MCF 10A (cell line): Measurements from ENCODE around the gene EIF4E2. TPM values are rescaled to one million over a fixed set of nuclear protein-coding genes. Genes with fewer than 3 reads are reported as not detected.
A peak's percentile ranks its signal among the peaks of the same experiment; 100 is the strongest.

Source experiments
- BruUV-seq: library from RNA; stranded (reverse); fragments of 400-500 nt; replicated peaks from 2 replicates; lab custom pipeline; 2021; lab: Mats Ljungman, UMichigan
- CTCF ChIA-PET: fragments of 300-600 bp; sonication (Branson Sonifier 250); formaldehyde crosslinking; extraction: SDS; loops from one replicate; lab custom pipeline; 2021; ENCODE audit warnings: antibody characterized with exemption, inconsistent platforms; lab: Yijun Ruan, JAX
- POLR2A ChIA-PET: fragments of 300-600, 350-650 bp; sonication (Branson Sonifier 250); formaldehyde crosslinking; extraction: SDS; loops from one replicate; lab custom pipeline; 2020; ENCODE audit warnings: antibody characterized with exemption, inconsistent platforms; lab: Yijun Ruan, JAX
- DNase-seq: peaks from one replicate; pipeline ENCODE4 v3.0.0-alpha.2; 2018; ENCODE audit not compliant: unreplicated experiment
- H3K27ac Mint-ChIP-seq: one replicate; pipeline ENCODE4 v1.8.0; 2022; ENCODE audit warnings: mild to moderate bottlenecking, low read depth, mixed read lengths; ENCODE audit not compliant: unreplicated experiment
- H3K27me3 Mint-ChIP-seq: one replicate; pipeline ENCODE4 v1.8.0; 2022; ENCODE audit warnings: mixed read lengths; ENCODE audit not compliant: insufficient read depth, unreplicated experiment
- H3K36me3 Mint-ChIP-seq: one replicate; pipeline ENCODE4 v1.8.0; 2022; ENCODE audit warnings: mild to moderate bottlenecking, moderate library complexity, mixed read lengths; ENCODE audit not compliant: insufficient read depth, unreplicated experiment
- H3K4me1 Mint-ChIP-seq: one replicate; pipeline ENCODE4 v1.8.0; 2022; ENCODE audit warnings: mixed read lengths; ENCODE audit not compliant: insufficient read depth, unreplicated experiment
- H3K4me3 Mint-ChIP-seq: one replicate; pipeline ENCODE4 v1.8.0; 2022; ENCODE audit warnings: mild to moderate bottlenecking, moderate library complexity, mixed read lengths; ENCODE audit not compliant: unreplicated experiment
- H3K9me3 Mint-ChIP-seq: one replicate; pipeline ENCODE4 v1.8.0; 2022; ENCODE audit warnings: mixed read lengths; ENCODE audit not compliant: unreplicated experiment
- CTCF ChIP-seq: fragments of 200-600 bp; IDR thresholded peaks from one replicate; pipeline ENCODE4 v1.8.0; 2022; ENCODE audit warnings: antibody characterized with exemption, mild to moderate bottlenecking; ENCODE audit not compliant: unreplicated experiment
- intact Hi-C: fragments of 100-400 bp; cut with micrococcal nuclease; formaldehyde crosslinking; loops from 2 replicates; pipeline ENCODE4 v1.14.1; 2022
- total RNA-seq: library from RNA; stranded (reverse); gene quantifications from 2 replicates; pipeline ENCODE4 v1.2.3, GENCODE V29; 2022

The EIF4E2 gene
- total RNA-seq, 1 experiment from 2014 or later: 52.8 TPM

- Mint-ChIP-seq H3K27ac (peak overlapping the region; percentile 96), H3K9me3 (no peaks in the 10 kb centered on the region), H3K4me1 (peaks cover 27% of the 10 kb centered on the region), H3K36me3 (peaks cover 28% of the 10 kb centered on the region), H3K4me3 (peak overlapping the region; percentile 90), H3K27me3 (no peaks in the 10 kb centered on the region)
- TF ChIP-seq CTCF: no peak
- POLR2A ChIA-PET: interaction anchor here (0.7 to 3.0 kb wide), 11 partner anchors 10 to 588 kb away, joined by 3 to 39 read pairs (median 4); partner anchors contain the start of genes CHRNG, DIS3L2 and GIGYF2
- CTCF ChIA-PET: no interaction called here
- intact Hi-C loops: loop anchor here (2.0 kb wide), 1 partner anchor 43 kb away; no protein-coding TSS in a partner anchor
- TSS peak; percentile 66 for BruUV-seq
- DNase-seq: peak; percentile 17
These were observed 685 bp upstream of the EIF4E2 start for GRCh38 chr2:232549655-232550353.

GRCh38 chr2:232551250-232551638, 755 bp downstream of the EIF4E2 start:
- BruUV-seq: TSS peak; percentile 43
- Mint-ChIP-seq H3K27me3 (no peaks in the 10 kb centered on the region), H3K27ac (peak overlapping the region; percentile 96), H3K36me3 (peaks cover 26% of the 10 kb centered on the region), H3K4me1 (peaks cover 36% of the 10 kb centered on the region), H3K4me3 (peak overlapping the region; percentile 90), H3K9me3 (no peaks in the 10 kb centered on the region)
- TF ChIP-seq CTCF: no peak
- ChIA-PET POLR2A (interaction anchor here (0.6 to 3.0 kb wide), 13 partner anchors 10 to 1087 kb away, joined by 3 to 39 read pairs (median 4); partner anchors contain the start of genes CHRNG, COPS7B, GIGYF2 and NCL), CTCF (no interaction called here)
- DNase-seq: no peak
- intact Hi-C loops: loop anchor here (2.0 kb wide), 1 partner anchor 42 kb away; no protein-coding TSS in a partner anchor

GRCh38 chr2:232551776-232552175, 1.3 kb downstream of the EIF4E2 start:
- intact Hi-C loops: loop anchor here (2.0 kb wide), 1 partner anchor 41 kb away; no protein-coding TSS in a partner anchor
- ChIA-PET CTCF (interaction anchor here (0.6 to 1.1 kb wide), 3 partner anchors 29 to 705 kb away, joined by 3 to 4 read pairs (median 4); no protein-coding TSS in a partner anchor), POLR2A (interaction anchor here (0.6 to 3.0 kb wide), 3 partner anchors 16 to 41 kb away, joined by 4 to 39 read pairs (median 35); no protein-coding TSS in a partner anchor)
- Mint-ChIP-seq H3K9me3 (no peaks in the 10 kb centered on the region), H3K4me3 (peak overlapping the region; percentile 90), H3K36me3 (peaks cover 26% of the 10 kb centered on the region), H3K4me1 (peaks cover 38% of the 10 kb centered on the region), H3K27me3 (no peaks in the 10 kb centered on the region), H3K27ac (peak overlapping the region; percentile 96)
- no peak for DNase-seq
- no TSS peak for BruUV-seq
- TF ChIP-seq CTCF: no peak

GRCh38 chr2:232556426-232556825, 5.9 kb downstream of the EIF4E2 start:
- intact Hi-C loops: no loop called here
- H3K36me3 Mint-ChIP-seq: peaks cover 60% of the 10 kb centered on the region
- no peak for TF ChIP-seq CTCF
- ChIA-PET CTCF (interaction anchor here (0.6 to 0.7 kb wide), 2 partner anchors 49 to 635 kb away, joined by 3 to 4 read pairs; no protein-coding TSS in a partner anchor), POLR2A (no interaction called here)
- H3K27me3 Mint-ChIP-seq: no peaks in the 10 kb centered on the region
- H3K4me3 Mint-ChIP-seq: no peak overlapping the region
- H3K9me3 Mint-ChIP-seq: no peaks in the 10 kb centered on the region
- peak overlapping the region; percentile 39 for H3K27ac Mint-ChIP-seq
- peaks cover 28% of the 10 kb centered on the region for H3K4me1 Mint-ChIP-seq
- no TSS peak for BruUV-seq
- DNase-seq: no peak
